HG02678 (cell line): ENCODE results near the gene ARHGAP26.

Source experiments
- ATAC-seq: cut with Tn5 transposase; IDR thresholded peaks from one replicate; pipeline ENCODE4 v1.9.1; 2021; ENCODE audit warnings: mild to moderate bottlenecking, moderate library complexity; ENCODE audit not compliant: unreplicated experiment

The ARHGAP26 gene

GRCh38 chr5:143147902-143148301, 377.7 kb downstream of the ARHGAP26 start:
- no peak for ATAC-seq

- ATAC-seq = no peak
Observed at GRCh38 chr5:143148771-143149170, 378.6 kb downstream of the ARHGAP26 start.

- ATAC-seq = no peak
Observed at GRCh38 chr5:143149759-143150158, 379.6 kb downstream of the ARHGAP26 start.

GRCh38 chr5:143151056-143151700, 381.0 kb downstream of the ARHGAP26 start:
- ATAC-seq = no peak

GRCh38 chr5:143152445-143152844, 382.3 kb downstream of the ARHGAP26 start:
- ATAC-seq = no peak

- ATAC-seq = no peak
Observed at GRCh38 chr5:143153332-143154119, 383.3 kb downstream of the ARHGAP26 start.

- ATAC-seq = no peak
Observed at GRCh38 chr5:143154510-143155370, 384.6 kb downstream of the ARHGAP26 start.

- no peak for ATAC-seq
Observed at GRCh38 chr5:143155455-143155854, 385.3 kb downstream of the ARHGAP26 start.

- no peak for ATAC-seq
Observed at GRCh38 chr5:143156086-143156485, 385.9 kb downstream of the ARHGAP26 start.

- ATAC-seq = no peak
Observed at GRCh38 chr5:143156572-143156971, 386.4 kb downstream of the ARHGAP26 start.

GRCh38 chr5:143159031-143159430, 388.9 kb downstream of the ARHGAP26 start:
- ATAC-seq = no peak

- no peak for ATAC-seq
Observed at GRCh38 chr5:143161885-143162540, 391.8 kb downstream of the ARHGAP26 start.

- ATAC-seq = no peak
Observed at GRCh38 chr5:143162810-143163209, 392.6 kb downstream of the ARHGAP26 start.

- no peak for ATAC-seq
Observed at GRCh38 chr5:143164557-143164956, 394.4 kb downstream of the ARHGAP26 start.

- ATAC-seq = no peak
Observed at GRCh38 chr5:143165049-143165880, 395.1 kb downstream of the ARHGAP26 start.

- ATAC-seq = no peak
Observed at GRCh38 chr5:143166090-143166489, 395.9 kb downstream of the ARHGAP26 start.

GRCh38 chr5:143166661-143167420, 396.7 kb downstream of the ARHGAP26 start:
- peak; percentile 79 for ATAC-seq

- no peak for ATAC-seq
Observed at GRCh38 chr5:143168171-143168741, 398.1 kb downstream of the ARHGAP26 start.
